MM.1S (cell line): ENCODE results near the gene XRN1.
"Not testable (repeated sequence)": the region's sequence is repeated elsewhere in the genome, so short reads cannot be mapped to it uniquely, and the experiment has no call there.

Experiments
- EZH2 ChIP-seq: fragments of 300-600 bp; sonication (generic); optimal IDR thresholded peaks from 2 replicates; pipeline ENCODE3; 2017; ENCODE audit warnings: low read depth, mild to moderate bottlenecking, antibody characterized with exemption, low read length, mixed read lengths
- EZH2phosphoT487 ChIP-seq: fragments of 300-600 bp; sonication (generic); IDR thresholded peaks from 2 replicates; pipeline ENCODE4 v1.6.1; 2018; ENCODE audit warnings: antibody characterized with exemption, low read length
- TF ChIP-seq, protein P1 (sequence below): fragments of 300-600 bp; sonication (generic); IDR thresholded peaks from 2 replicates; pipeline ENCODE4 v1.5.1; 2016; ENCODE audit warnings: antibody characterized with exemption, low read length, mixed read lengths

- not testable (repeated sequence) for TF ChIP-seq EZH2, EZH2phosphoT487
- TF ChIP-seq, protein P1, sequence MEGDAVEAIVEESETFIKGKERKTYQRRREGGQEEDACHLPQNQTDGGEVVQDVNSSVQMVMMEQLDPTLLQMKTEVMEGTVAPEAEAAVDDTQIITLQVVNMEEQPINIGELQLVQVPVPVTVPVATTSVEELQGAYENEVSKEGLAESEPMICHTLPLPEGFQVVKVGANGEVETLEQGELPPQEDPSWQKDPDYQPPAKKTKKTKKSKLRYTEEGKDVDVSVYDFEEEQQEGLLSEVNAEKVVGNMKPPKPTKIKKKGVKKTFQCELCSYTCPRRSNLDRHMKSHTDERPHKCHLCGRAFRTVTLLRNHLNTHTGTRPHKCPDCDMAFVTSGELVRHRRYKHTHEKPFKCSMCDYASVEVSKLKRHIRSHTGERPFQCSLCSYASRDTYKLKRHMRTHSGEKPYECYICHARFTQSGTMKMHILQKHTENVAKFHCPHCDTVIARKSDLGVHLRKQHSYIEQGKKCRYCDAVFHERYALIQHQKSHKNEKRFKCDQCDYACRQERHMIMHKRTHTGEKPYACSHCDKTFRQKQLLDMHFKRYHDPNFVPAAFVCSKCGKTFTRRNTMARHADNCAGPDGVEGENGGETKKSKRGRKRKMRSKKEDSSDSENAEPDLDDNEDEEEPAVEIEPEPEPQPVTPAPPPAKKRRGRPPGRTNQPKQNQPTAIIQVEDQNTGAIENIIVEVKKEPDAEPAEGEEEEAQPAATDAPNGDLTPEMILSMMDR, result not testable (repeated sequence)
These were observed 84.4 kb downstream of the XRN1 start for GRCh38 chr3:142363433-142363832.
